A673 (cell line): ENCODE measurements around the gene OR4D10. TPM values are rescaled to one million over a fixed set of nuclear protein-coding genes. Genes with fewer than 3 reads are reported as not detected.
A peak's percentile ranks its signal among the peaks of the same experiment; 100 is the strongest.
"Not testable (repeated sequence)": the region's sequence is repeated elsewhere in the genome, so short reads cannot be mapped to it uniquely, and the experiment has no call there.

Source experiments
- BruUV-seq: library from RNA; stranded (reverse); fragments of 400-500 nt; replicated peaks from 2 replicates; lab custom pipeline; 2021; lab: Mats Ljungman, UMichigan
- CTCF ChIA-PET: fragments of 300-600 bp; sonication (Branson Sonifier 250); formaldehyde crosslinking; loops from one replicate; lab custom pipeline; 2022; ENCODE audit warnings: antibody characterized with exemption; lab: Charles Lee
- POLR2A ChIA-PET: fragments of 300-600 bp; sonication (Branson Sonifier 250); formaldehyde crosslinking; loops from one replicate; lab custom pipeline; 2022; ENCODE audit warnings: antibody characterized with exemption; ENCODE audit not compliant: low non-redundant PET; lab: Charles Lee
- DNase-seq: peaks from one replicate; pipeline ENCODE4 v3.0.0-alpha.2; 2015; ENCODE audit warnings: low spot score
- H3K27ac ChIP-seq: fragments of 200-600 bp; sonication (generic); 2 replicates; pipeline ENCODE4 v1.5.1; 2016; ENCODE audit warnings: mixed run types, low read depth, mild to moderate bottlenecking, mixed read lengths, antibody characterized with exemption, low read length; ENCODE audit not compliant: poor library complexity, severe bottlenecking
- H3K27me3 ChIP-seq: fragments of 200-600 bp; sonication (generic); replicated peaks from 2 replicates; pipeline ENCODE4 v1.6.1; 2017; ENCODE audit warnings: mixed run types, low read depth, mild to moderate bottlenecking, mixed read lengths, antibody characterized with exemption, low read length; ENCODE audit not compliant: insufficient read depth, poor library complexity
- H3K36me3 ChIP-seq: fragments of 200-600 bp; sonication (generic); 2 replicates; pipeline ENCODE4 v1.6.1; 2016; ENCODE audit warnings: mixed run types, mild to moderate bottlenecking, mixed read lengths, antibody characterized with exemption, low read length; ENCODE audit not compliant: insufficient read depth, poor library complexity, severe bottlenecking
- H3K4me1 ChIP-seq: fragments of 200-600 bp; sonication (generic); 2 replicates; pipeline ENCODE4 v1.6.1; 2017; ENCODE audit warnings: mixed run types, mild to moderate bottlenecking, mixed read lengths, antibody characterized with exemption, low read length; ENCODE audit not compliant: insufficient read depth, poor library complexity, severe bottlenecking
- H3K4me3 ChIP-seq: fragments of 200-600 bp; sonication (generic); 2 replicates; pipeline ENCODE4 v1.5.1; 2016; ENCODE audit warnings: low read depth, mixed run types, mild to moderate bottlenecking, mixed read lengths, low read length; ENCODE audit not compliant: poor library complexity, severe bottlenecking
- H3K9me3 ChIP-seq: fragments of 200-600 bp; sonication (generic); 2 replicates; pipeline ENCODE4 v1.6.1; 2016; ENCODE audit warnings: mixed run types, low read depth, mild to moderate bottlenecking, mixed read lengths, antibody characterized with exemption, low read length; ENCODE audit not compliant: poor library complexity, severe bottlenecking
- CTCF ChIP-seq: fragments of 300-800, 200-600 bp; sonication (generic); conservative IDR thresholded peaks from 2 replicates; pipeline ENCODE4 v1.5.1; 2017; ENCODE audit warnings: low read depth, mild to moderate bottlenecking, antibody characterized with exemption, low read length, moderate library complexity, mixed read lengths
- EZH2 ChIP-seq: fragments of 200-600 bp; sonication (generic); IDR thresholded peaks from 2 replicates; pipeline ENCODE4 v1.6.1; 2017; ENCODE audit warnings: borderline replicate concordance, low read depth, mild to moderate bottlenecking, mixed read lengths, antibody characterized with exemption, low read length; ENCODE audit not compliant: poor library complexity, severe bottlenecking
- intact Hi-C: fragments of 100-400 bp; cut with micrococcal nuclease; formaldehyde crosslinking; loops from one replicate; pipeline ENCODE4 v1.10.0; 2022; ENCODE audit not compliant: unreplicated experiment
- total RNA-seq: library from RNA; stranded (reverse); gene quantifications from 2 replicates; pipeline ENCODE4 v1.2.3, GENCODE V29; 2021

OR4D10 gene
- total RNA-seq, 1 experiment from 2014 or later, result not detected

GRCh38 chr11:59436169-59436568 is 36.9 kb upstream of the OR4D10 start, which contains the start of gene OR5A1:
Gene OR5A1, plus strand, starts transcription at chr11:59436469. Its CDS starts 6,700 bp downstream, at chr11:59443169.
- BruUV-seq, result no TSS peak
- Histone ChIP-seq H3K4me3 (no peak within 1 kb of the TSS), H3K27me3 (no peaks in the 10 kb centered on the region), H3K9me3 (no peaks in the 10 kb centered on the region), H3K4me1 (peaks cover 6% of the 10 kb centered on the region), H3K27ac (no peak within 1 kb of the TSS), H3K36me3 (no peaks in the 10 kb centered on the region)
- ChIA-PET POLR2A (no interaction called here), CTCF (interaction anchor here (0.5 kb wide), 1 partner anchor 101 kb away, joined by 7 read pairs; no protein-coding TSS in a partner anchor)
- TF ChIP-seq CTCF, result no peak
- TF ChIP-seq EZH2, result no peak
- intact Hi-C loops, result loop anchor here (5.0 kb wide), 1 partner anchor 246 kb away; no protein-coding TSS in a partner anchor
- no peak for DNase-seq

- peak; percentile 75 for DNase-seq
- POLR2A ChIA-PET, result no interaction called here
- Histone ChIP-seq H3K4me3 (no peak overlapping the region), H3K9me3 (no peaks in the 10 kb centered on the region), H3K36me3 (no peaks in the 10 kb centered on the region), H3K27ac (no peak overlapping the region), H3K4me1 (peaks cover 6% of the 10 kb centered on the region), H3K27me3 (no peaks in the 10 kb centered on the region)
- BruUV-seq, result no TSS peak
- intact Hi-C loops, result loop anchor here (5.0 kb wide), 1 partner anchor 245 kb away; no protein-coding TSS in a partner anchor
- no peak for TF ChIP-seq EZH2
- no peak for TF ChIP-seq CTCF
- CTCF ChIA-PET, result no interaction called here
Measured at GRCh38 chr11:59437770-59438169, 35.3 kb upstream of the OR4D10 start.

- H3K27ac ChIP-seq, CTCF ChIA-PET, BruUV-seq, DNase-seq, POLR2A ChIA-PET, H3K9me3 ChIP-seq, intact Hi-C loops, H3K4me3 ChIP-seq, H3K4me1 ChIP-seq, H3K27me3 ChIP-seq, H3K36me3 ChIP-seq: not testable (repeated sequence)
Measured at GRCh38 chr11:59445624-59446023, 27.5 kb upstream of the OR4D10 start.

GRCh38 chr11:59448484-59448883 is 24.6 kb upstream of the OR4D10 start:
- no peak overlapping the region for H3K27ac ChIP-seq
- intact Hi-C loops, result no loop called here
- H3K4me3 ChIP-seq, result no peak overlapping the region
- no peak for TF ChIP-seq EZH2
- no peak for TF ChIP-seq CTCF
- H3K36me3 ChIP-seq, result no peaks in the 10 kb centered on the region
- CTCF ChIA-PET, result no interaction called here
- H3K27me3 ChIP-seq, result no peaks in the 10 kb centered on the region
- no peaks in the 10 kb centered on the region for H3K9me3 ChIP-seq
- no peak for DNase-seq
- no TSS peak for BruUV-seq
- no peaks in the 10 kb centered on the region for H3K4me1 ChIP-seq
- POLR2A ChIA-PET, result no interaction called here
